GM21381 (cell line): ENCODE results near the gene RAD23B.

Experiments
- ATAC-seq: cut with Tn5 transposase; IDR thresholded peaks from one replicate; pipeline ENCODE4 v1.9.1; 2021; ENCODE audit warnings: mild to moderate bottlenecking, moderate library complexity; ENCODE audit not compliant: unreplicated experiment

Gene RAD23B

DNA sequence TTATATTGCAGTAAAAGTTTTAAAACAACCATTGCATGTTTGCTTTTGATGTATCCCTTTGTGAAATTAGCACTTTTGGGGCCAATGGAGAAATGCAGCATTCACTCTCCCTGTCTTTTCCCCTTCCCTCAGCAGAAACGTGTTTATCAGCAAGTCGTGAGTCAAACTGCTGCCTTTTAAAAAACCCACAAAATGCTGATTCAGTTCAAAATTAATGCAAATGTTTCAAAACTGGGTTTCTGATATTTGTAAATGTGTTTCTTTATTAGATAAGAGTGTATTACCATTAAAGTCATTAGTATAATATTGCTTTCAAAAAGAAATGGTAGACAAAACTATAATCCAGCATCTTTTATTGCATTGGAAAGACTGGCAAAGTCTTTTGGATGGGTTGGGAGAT lies 47.3 kb downstream of the RAD23B start:
- no peak for ATAC-seq

DNA sequence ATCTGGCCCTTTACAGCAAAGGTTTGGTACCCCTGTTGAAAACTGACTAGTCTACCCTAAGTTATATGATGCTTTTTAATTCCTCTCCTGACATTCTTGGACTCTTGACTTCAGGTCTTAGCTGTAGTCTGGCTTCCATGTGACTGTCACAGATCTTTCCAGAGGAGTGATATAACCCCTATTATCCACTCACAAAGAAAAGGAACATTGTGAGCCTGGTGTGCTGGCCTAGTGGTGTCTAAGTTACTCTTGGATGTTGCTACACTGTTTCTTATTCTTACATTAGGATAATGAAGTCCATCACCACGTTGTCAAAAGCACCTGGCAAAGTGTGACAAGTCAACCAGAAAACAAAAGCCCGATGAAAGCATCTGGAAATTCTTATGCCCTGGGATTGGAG lies 49.8 kb downstream of the RAD23B start:
- no peak for ATAC-seq

DNA sequence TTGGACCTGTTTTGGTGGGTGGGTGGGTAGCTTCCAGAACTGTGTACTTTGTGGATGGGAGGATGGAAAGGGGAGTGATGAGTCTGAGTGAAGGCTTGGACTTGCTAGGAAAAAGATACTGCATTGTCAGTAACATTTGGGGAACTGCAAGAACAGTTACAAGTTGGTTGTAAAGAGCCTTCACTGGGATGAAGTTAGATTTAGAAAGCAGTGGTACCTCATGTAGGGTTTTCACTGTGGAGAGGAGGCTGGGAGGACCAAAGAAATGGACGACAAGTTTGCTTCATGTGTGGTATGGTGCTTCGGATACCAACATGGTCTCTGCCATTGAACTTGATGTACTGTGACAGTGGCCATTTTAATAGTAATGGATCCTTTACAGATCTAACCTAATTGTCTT lies 50.3 kb downstream of the RAD23B start:
- no peak for ATAC-seq

DNA sequence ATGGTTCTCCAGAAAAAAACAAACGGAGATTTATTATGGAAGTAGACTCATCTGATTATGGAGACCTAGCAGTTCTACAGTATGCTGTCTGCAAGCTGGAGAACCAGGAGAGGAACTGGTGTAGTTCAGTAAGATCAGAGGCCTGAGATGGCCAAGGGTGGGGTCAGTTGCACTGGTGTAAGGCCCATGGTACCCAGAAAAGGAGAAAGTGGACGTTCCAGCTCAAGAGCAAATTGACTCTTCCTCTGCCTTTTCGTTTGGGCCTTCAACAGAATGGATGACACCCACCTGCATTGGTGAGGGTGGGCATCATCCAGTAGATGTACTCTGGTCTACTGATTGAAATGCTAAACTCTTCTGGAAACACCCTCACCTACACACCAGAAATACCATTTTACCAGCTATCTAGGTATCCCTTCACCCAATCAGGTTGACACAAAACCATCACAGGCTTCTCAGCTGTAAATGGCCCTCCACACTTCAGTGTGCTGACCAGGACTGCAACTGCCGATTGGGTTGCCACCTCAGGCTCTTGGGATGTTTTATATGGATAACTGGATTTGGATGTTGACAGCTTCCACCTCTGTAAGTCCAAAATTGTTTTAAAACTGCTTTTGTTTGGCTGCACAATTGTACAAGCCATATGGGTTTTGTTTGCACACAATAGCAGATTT lies 51.2 kb downstream of the RAD23B start:
- ATAC-seq, result no peak

DNA sequence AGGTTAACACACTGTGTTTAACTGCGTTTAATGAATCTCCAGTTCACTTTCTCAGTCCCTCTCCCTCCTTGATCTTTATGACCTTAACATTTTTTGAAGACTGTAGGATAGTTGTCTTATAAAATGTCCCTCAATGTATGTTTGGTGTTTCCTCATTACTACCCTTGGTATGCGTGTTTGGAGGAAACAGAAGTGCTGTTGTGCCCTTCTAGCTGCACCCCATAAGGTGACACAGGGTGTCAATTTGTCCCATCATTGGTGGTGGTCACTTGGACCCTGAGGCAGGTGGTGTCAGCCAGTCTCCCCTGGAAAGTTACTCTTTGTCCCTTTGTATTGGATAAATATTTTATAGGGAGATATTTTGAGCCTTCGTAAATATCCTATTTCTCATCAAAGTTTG lies 52.3 kb downstream of the RAD23B start:
- ATAC-seq, result no peak

DNA sequence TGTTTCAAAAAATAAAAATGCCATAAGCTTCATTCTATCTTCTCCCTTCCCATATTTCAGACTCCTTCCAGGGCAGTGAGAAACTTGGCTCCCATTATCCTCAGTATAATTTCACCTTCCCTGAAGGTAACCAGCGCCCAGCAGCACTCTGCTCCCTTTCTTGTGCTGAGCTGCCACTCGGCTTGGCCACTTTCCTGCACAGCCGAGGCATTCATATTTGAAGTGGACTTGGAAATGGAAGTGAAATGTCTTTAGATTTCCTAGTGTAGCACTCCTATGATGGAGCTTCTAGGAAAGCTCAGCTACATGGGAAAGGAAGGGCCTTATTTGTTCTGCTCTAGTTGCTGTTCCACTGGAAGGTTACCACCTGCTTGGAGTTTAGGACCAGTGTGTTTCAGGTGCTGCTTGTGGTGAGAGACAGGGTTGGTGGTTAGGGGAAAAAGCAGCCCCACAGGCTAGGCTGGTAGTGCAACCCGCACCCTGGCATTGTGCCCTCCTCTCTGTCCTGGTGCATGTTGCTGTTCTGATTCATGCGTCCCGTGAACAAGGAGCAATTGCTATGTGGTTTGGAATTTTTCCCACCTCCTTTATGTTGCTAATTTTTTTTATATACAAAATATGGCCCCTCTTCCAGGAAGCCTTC lies 53.8 kb downstream of the RAD23B start:
- no peak for ATAC-seq

DNA sequence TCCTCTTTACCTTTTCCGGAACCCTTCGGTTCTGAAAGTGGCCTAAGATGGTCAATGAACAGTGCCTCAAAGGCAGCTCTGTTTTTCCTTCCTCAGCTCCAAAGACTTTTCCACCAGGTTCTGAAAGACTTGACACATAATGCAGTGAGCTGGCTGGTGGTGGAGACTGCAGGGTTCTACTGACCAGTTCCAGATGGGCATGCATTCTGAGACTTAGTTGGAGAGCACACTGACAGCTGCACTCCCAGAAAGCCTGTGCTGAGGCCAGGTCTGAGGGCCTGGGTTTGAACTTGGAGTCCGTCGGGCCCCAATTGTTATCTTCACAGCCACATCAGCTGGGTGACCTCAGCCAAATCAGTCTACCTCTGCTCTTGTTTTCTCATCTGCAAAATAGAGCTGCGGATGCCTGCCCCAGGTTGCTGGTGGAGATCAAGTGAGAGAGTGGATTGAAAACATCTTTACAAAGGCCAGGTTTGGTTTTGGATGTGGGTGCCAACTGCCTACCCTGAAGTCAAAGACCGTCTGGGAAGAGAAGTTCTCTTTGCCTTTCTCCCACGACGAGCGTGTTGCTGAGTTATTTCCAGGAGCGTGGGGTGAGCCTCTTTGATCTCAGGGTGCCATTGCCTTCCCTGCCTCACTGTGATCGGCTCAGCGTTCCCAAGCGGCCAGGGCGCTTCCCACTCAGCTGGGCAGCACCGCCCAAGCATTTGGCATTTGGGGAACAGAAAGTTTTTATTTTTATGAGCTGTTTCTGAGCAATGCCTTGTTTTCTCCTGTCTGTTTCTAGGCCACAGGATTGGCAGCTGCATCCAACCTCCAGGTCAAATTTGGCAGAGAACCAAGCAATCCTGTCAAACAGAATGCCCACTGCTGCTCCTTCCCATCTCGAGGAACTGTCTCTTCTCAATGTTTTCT lies 54.9 kb downstream of the RAD23B start:
- no peak for ATAC-seq

DNA sequence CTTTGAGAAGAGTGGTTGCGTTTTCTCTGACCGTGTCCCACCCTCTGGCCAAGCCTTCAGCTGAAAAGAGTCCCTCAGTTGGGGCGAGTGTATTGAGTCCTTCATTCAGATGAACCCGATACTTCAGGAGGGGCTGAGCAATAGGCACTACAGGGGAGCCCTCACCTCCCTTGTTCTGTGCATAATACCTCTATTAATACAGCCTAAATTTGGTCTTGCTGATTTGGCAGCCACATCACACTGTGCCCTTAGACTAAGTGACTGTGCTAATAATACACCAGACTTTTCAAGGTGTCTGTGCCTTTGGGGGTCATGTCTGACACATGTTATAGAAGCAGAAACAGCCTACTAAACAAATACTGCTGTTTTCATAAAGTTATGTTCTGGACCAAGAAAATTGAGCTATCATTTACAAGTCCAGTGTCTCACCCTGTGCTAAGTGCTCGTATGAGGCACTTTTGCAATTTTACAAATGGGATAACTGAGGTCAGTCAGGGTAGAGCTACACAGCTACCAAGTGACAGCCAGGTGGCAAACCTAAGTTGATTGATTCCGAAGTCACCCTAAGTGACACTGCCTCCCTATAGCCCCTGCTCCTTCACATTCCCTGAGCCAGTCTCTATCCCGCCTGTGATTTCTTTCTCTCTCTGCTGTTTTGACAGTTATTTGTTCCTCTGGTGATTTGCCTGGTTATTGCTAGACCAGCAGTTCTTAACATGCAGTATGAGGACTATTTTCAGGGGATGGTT lies 56.0 kb downstream of the RAD23B start:
- no peak for ATAC-seq

DNA sequence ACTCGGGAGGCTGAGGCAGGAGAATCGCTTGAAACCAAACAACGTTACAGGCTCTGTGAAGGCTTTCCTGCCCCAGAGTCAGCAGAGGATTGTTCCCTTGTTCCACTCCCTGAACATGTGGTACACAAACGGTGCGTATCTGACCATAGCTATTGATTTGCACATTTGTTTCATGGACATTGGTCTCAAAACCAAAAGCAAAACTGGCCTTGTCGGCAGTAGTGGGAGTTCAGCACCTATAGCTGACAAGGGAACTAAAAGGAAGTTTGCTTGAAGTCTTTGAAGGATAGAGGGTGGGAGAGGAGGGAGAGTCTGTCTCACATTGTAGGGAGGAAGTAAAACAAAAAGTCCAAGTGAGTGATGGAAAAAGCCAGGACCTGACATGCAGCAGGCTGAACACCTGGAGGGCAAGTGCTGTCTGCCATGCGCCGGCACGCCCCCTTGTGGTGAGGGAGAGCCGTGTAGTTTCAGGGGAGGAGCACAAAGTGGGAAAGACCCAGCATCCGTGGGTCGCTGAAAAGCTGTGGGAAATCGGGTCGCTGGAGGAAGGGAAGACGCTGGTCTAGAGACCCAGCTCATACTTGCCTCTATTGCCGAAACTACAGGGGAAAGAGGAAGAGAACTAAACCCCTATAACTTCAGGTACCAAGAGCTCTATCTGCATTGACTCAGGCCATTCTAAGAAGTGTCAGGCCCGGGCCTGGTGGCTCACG lies 58.0 kb downstream of the RAD23B start:
- ATAC-seq, result peak; percentile 85

DNA sequence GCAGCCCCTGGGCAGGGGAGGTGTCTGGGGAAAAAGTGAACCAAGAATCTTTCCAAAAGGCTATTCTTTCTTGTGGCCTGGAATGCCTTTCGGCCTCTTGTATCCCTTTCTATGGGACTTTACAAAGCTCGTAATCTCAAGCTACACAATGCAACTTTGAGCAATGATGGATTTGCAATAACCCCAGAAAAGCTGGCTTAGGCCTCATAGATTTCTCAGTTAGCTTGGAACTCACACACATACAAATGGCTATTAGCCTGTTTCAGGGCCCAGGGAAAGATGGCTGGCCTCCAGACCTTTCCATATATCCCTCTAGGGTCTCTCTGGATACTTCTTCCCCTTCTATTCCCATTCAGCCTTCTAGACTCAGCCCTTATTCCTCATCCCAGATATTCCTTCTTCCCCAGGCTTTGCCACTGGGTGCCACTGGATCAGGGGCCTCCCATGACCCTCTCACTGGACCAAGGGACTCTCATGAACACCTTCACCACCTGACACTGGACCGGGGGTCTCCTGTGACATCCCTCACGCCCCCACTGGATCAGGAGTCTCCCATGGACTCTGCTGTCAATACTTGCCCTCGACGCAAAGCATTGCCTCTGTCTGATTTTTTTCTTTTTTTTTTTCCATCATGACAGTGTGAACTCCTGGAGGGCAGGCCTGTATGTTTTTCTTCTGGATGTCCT lies 59.5 kb downstream of the RAD23B start:
- no peak for ATAC-seq

DNA sequence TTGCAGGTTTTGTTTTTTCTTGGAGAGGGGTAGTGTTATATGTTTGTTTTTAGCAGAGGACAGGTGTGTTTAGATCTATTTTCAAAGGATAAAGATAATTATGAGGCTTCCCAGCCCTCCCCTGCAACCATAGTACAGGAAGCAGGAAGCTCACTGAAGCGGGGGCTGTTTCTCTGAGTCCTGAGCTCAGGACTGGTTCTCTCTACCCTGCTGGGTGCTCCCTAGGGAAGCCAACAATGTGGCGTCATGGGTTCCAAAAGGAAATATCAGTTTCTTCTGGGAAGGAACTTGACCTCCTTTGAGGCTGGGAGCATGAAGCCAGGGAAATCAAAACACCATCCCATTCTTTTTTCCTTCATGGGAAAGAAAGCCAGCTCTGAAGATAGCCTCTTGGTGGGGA lies 62.2 kb downstream of the RAD23B start:
- ATAC-seq, result no peak

DNA sequence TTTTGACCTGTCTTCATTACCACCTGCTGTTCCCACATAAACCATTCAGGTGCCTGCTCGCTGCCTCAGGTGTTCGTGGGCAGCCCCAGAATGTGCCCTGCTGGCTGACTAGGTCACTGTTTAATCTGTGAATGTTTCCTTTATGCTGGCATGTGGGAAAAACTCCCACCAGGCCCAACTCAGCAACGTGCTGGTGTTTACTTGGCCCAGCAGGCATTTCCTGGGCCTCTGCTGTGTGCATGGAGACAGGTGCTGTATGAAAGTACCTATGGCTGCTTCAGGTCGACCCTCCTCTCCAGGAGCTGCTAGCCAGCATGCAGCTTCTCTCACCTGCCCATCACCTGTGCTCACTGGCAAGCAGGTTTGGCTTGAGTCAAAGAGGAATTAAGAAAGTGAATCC lies 65.8 kb downstream of the RAD23B start:
- no peak for ATAC-seq

DNA sequence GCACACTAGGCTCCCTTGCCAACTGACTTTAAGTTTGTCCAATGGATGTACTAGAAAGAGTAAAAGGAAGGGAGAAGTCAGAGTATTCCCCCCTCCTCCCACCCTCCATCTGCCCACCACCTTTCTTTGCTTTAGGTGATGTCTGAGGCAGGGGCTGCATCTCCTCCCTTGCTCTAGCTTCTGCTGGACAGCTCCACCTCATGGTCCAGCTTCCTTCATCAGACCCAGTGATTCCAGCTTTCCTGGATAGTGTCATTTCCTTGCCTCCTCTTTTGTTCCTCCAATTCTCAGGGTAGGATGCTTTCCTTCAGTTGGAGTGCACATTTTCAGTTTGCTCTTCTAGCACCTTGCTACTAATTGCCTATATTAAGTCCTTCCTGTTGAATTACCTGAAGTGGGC lies 67.4 kb downstream of the RAD23B start:
- ATAC-seq, result no peak

DNA sequence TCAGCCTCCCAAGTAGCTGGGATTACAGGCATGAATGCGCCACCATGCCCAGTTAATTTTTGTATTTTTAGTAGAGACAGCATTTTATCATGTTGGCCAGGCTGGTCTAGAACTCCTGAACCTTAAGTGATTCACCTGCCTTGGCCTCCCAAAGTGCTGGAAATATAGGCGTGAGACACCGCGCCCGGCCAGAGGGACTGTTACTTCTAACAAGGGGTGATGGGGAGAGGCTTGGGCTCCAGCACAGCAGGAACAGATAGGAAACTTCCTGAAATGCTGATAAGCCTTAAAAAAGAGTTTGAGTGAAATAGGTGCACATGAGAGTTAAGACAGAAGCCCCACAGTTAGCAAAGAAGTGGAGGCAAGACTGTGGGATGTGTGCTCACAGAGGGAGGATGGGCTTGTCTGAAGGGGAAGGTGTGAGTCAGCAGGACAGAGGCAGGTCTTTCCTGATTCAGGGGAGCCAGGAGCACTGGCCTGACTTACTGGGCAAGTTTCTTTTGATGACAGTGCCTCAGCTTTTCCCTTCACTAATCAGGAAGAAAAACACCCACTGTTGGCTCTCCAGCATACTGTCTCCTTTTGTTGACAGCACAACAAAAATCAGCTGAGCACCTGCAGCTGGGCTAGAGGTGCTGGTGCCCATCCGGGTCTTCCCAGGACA lies 68.4 kb downstream of the RAD23B start:
- ATAC-seq, result no peak

DNA sequence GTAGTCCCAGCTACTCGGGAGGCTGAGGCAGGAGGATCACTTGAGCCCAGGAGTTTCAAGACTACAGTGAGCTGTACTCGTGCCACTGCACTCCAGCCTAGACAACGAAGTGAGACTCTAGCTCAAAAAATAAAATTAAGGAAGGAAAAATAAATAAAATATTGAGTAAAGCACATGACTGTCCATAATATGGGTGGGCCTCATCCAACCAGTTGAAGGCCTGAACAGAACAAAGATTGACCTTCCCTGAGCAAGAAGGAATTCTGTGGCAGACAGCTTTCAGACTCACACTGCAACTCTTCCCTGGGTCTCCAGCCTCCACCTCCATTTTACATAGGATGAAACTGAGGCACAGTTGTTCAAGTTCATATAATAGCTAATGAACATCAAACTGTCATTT lies 72.3 kb downstream of the RAD23B start:
- ATAC-seq, result no peak

DNA sequence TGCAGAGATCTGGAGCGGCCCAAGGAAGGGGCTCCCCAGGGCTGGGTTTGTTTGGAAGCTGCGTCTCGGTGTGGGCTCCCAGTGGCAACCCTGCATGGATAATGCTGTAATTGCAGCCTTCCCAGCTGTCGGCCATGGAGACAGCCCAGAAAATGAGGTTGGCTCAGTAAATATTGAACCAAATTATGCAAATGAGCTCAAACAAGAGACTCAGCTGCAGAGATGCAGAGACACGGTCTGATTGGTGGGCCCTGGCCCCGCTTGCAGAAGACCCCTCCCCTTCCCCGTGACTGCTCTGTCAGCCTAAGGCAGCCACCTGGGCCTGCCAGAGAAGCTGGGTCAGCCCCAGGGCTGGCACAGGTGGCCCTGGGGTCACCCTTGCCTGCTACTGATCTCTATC lies 75.9 kb downstream of the RAD23B start:
- no peak for ATAC-seq

DNA sequence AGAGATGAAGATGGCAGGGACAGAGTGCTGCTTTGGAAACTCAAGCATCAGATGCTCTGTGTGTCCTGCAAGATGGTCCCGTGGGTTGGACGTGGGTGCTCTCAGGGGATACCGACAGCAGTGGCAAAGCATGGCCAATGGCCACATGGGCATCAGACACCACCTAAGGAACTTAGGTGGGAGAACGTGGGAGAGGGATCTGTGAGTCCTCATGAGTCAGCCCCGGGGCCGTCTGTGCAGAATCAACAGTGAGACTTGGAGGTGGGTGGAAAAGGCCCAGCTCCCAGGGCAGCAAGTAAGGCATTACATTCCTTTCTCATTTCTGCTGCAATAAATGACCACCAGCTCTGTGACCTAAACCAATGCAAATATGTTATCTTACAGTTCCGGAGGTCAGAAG lies 77.0 kb downstream of the RAD23B start:
- no peak for ATAC-seq

DNA sequence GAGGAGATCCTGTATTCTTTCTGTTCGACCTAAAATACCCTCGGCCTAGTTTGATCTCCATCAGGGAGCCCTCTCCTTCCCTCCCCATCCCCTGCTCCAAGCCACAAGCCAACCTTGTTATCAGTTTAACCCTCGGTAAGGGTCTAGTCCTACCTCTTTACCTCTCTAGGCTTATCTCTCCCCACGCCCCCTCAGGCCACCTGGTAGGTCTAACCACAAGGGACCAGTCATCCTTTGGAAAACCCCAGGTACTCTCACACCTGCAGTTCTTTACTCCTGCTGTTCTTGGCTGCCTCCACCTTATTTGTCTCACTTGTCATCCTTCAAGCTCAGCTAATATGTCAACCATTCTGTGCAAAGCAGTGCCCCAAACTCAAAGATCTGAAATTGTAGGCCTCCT lies 78.7 kb downstream of the RAD23B start:
- no peak for ATAC-seq

DNA sequence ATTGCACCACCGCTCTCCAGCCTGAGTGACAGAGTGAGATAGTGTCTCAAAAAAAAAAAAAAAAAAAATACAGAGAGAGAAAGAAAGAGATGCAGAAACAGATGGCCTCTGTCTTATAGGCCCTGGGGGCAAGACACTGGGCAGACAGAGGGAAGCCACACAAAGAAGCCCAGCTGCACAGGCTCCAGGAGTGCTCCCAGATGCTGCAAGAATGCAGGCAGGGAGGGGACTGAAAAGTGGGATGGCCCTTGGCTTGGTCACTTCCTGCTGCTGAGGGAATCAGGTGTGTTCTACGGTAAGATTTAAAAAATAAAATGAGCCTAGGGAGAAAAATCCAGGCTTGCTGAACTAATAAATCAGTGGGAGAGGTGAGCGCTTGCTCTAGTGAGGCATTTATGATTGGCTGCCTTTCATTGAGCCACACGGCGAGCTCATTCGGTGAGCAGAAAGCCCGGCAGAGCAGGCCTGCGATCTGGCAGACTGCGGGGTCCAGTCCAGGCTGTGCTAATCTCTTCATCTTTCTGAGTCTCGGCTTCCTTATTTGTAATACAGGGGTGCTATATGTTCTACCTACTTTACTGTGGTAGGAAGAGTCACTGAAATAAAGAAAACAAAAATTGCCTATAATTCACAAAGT lies 80.6 kb downstream of the RAD23B start:
- ATAC-seq, result no peak
